LNCaP clone FGC (cell line): Measurements from ENCODE around the gene ARID4B.

Experiments used
- DNase-seq: peaks from one replicate; pipeline ENCODE4 v3.0.0-alpha.2; 2011; ENCODE audit warnings: low read depth
- H3K4me3 ChIP-seq: 2 replicates; pipeline ENCODE4 v1.5.1; 2011; ENCODE audit warnings: mild to moderate bottlenecking, low read depth, low read length, control low read depth
- CTCF ChIP-seq: IDR thresholded peaks from 2 replicates; pipeline ENCODE4 v1.5.1; 2012; ENCODE audit warnings: mild to moderate bottlenecking; ENCODE audit not compliant: control insufficient read depth, insufficient read depth; ENCODE audit errors: extremely low read depth

Gene ARID4B

GRCh38 chr1:235307158-235308124 lies 20.5 kb downstream of the ARID4B start:
- no peak for TF ChIP-seq CTCF
- no peak for DNase-seq
- H3K4me3 ChIP-seq, result no peak overlapping the region

GRCh38 chr1:235304549-235305451 lies 23.2 kb downstream of the ARID4B start:
- no peak for TF ChIP-seq CTCF
- no peak overlapping the region for H3K4me3 ChIP-seq
- no peak for DNase-seq

- DNase-seq, result no peak
- TF ChIP-seq CTCF, result no peak
- no peak overlapping the region for H3K4me3 ChIP-seq
Observed at GRCh38 chr1:235302143-235302542, 25.8 kb downstream of the ARID4B start.

GRCh38 chr1:235299169-235299858 lies 28.7 kb downstream of the ARID4B start:
- no peak for TF ChIP-seq CTCF
- no peak for DNase-seq
- H3K4me3 ChIP-seq, result no peak overlapping the region

GRCh38 chr1:235298758-235299157 lies 29.2 kb downstream of the ARID4B start:
- H3K4me3 ChIP-seq, result no peak overlapping the region
- DNase-seq, result peak; percentile 37
- TF ChIP-seq CTCF, result no peak

- no peak for TF ChIP-seq CTCF
- no peak overlapping the region for H3K4me3 ChIP-seq
- DNase-seq, result no peak
Observed at GRCh38 chr1:235297579-235297978, 30.4 kb downstream of the ARID4B start.
